ENCODE data around the gene HS3ST4.
"Not testable (repeated sequence)": the region's sequence is repeated elsewhere in the genome, so short reads cannot be mapped to it uniquely, and the experiment has no call there.

The HS3ST4 gene

DNA sequence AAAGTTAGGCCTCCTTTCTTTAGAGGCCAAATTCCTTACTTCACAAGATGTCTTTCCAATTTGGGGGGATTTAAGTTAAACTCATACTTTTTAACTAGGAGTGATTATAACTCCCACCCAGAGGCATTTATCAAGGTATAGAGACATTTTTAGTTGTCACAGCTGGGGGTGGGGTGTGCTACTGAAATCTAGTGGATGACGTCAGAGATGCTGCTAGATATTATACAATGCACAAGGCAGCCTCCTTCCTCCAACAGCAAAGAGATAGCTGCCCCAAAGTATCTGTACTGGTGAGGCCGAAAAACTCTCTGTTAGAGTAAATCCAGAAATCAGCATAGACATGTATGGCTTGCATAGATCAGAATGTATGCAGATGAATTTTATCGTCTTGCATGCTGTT, 324.0 kb downstream of the HS3ST4 start:
- no peak for DNase-seq

DNA sequence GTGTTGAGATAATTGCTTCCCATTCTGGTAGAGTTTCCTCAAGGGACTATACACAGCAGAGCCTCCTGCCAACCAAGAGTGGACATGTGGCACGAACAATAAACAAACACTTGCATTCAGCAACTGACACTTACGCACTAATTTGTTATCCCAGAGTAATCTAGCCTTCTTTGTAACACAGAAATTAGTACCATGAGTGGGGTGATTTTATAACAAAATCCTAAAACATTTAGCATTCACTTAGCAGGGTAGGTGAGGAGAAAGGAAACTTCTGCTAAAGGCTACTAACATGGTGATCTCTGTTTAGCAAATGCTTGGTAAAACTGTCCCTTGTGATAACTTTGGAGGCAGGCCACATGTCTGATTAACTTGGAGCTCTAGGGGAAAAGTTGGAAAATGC, 325.2 kb downstream of the HS3ST4 start:
- DNase-seq = no peak

DNA sequence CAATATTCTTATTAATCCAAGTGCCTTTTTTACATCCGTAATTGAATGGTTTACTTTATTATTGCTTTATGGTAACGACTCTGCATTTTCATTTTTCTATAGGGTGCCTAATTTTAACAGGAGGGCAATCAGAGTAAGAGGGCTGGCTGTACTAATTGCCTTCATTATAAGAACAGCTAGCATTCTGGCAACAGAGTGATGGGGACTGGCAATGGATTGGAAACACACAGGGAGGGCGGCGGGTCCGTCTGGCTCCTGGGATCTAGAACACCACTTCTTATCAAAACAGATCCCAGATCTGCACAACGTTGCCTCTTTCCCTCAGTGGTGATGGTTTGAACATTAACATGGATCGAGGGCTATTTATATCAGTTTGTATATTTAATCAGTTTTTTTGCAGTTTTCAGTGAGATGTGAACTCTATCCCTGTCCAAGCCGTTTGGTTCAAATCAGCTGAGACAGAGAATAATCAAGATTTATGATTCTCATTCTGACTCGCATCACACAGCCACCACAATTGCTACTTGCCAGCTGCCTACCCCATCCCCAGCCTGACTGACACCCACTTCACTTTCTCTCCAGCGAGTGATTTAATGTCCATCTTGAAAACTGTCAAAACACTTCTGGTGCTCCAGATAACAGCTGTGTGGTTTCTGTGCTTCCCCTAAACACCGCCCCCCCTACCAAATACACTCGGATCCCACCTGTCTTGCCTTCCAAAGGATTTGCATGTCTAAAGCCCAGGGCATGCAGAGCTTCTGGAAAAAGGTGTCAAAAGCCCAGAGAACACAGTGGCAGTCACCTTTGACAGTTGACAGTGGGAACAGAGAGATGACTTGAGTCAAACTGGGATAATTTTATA, 327.9 kb downstream of the HS3ST4 start:
- no peak for DNase-seq

DNA sequence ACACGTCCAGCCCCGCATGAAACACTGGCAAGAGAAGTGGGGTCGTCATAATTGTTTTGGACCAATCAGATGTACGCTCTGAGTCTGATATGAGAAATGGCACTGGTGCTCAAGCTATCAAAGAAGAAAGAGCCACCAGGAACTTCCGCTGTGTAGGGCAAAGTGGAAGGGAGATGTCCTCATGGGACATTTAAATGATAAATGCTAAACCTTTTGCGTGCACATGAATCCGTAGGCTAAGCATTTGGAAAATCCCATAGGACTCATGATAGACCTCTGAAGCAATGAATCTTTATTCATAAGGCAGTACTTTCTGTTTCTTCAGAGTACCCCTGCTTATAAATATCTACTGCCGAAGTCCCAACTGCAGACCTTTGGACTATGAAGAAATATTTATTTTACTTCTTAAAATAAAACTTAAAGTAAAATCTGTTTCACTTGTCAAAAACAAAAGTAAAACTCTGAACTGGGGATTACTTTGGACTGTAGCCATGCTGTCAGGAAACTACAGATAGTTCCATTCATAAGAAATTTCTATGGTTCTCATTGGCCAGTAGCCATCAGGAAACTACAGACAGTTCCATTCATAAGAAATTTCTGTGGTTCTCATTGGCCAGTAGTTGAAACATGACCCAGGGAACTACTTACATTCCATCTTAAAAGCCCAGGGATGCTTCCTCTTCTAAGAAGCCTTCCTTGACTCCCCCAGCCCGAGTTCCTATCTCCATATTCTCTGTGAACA, 335.1 kb downstream of the HS3ST4 start:
- DNase-seq = no peak

- no peak for DNase-seq
These were observed 339.5 kb downstream of the HS3ST4 start for GRCh38 chr16:26031286-26031685.

DNA sequence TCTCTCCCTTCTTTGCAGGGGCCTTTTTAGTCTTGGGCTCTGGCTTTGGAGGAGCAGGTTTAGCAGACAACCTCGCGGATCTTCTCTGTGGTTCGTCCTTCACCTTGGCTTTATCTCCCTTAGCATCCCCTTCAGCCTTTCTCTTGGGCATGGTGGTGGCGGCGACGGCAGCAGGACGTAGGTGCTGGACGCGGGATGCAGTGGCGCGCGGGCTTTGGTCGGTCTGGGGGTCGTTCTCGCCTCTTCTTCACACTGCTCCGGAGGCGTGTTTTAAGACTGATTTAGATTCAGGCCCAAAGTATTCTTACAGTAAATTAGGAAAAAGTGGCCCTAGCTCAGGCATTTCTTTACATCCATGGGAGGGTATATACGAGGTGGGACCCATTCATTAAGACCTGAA, 340.9 kb downstream of the HS3ST4 start:
- DNase-seq = not testable (repeated sequence)

DNA sequence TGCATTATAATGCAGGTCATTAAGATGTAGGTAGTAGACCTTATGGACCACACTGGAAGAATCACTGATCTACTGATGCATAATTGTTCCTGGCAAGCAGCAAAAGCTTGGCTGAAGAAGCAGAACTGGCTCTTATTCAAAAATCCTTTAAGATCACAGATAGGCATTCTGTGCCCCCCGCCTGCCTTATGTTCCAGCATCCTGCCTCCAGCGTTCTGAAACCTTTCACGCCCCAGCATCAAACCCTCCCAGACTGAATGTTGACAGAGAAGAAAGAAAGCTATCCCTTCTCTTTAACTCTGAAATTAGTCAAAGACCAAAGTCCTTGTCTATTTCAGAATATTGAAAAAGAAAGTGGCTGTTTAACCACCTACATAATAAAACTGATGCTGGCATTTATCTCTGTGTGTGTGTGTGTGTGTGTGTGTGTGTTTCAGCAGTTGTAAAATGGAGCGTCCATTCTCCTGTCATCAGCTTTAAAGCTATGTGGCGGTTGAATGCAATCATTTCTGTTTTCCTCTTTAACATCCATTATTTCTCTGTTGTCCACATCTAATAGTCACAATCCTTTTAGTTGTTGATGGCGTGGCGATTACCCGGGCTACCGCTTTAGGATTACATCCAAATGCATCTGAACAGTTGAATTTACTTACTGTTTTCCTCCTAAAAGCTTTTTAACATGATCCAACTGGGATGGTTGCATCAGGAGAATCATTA, 350.4 kb downstream of the HS3ST4 start:
- DNase-seq = no peak

DNA sequence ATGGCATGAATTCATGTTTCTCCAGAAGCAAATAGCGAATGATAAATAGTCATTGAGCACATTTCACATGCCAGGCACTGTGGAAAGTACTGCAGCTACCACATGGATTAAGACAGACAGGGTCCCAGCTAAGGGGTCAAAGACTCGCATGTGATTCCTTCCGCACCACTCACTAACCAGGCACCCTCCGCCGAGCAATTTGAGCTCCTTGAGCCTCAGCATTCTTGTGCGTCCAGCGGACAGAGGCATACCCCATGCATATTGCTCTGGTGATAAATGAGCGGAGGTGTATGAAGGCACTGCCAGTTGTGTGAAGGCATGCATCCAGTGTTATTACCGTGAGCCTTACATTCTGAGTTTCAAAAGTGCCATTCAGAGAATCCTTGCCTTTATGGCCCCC, 358.7 kb downstream of the HS3ST4 start:
- no peak for DNase-seq

DNA sequence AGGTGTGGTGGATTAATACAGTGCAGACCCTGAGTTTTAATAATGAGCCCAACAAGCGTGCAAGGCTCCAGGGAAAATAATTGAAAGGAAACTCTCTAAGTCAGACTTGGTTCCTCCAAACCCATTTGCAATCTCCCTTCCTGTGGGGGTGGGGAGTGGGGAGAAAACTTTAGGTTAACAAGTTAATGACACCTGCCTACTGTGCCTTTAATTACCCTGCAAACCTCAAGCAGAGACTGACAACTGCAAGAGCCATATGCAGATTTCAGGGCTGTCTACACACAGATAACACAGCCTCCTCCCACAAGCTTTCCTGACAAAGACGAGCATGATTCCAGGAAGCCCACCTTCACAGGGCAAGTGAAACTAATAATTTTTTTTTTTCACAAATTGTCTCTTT, 359.3 kb downstream of the HS3ST4 start:
- no peak for DNase-seq

DNA sequence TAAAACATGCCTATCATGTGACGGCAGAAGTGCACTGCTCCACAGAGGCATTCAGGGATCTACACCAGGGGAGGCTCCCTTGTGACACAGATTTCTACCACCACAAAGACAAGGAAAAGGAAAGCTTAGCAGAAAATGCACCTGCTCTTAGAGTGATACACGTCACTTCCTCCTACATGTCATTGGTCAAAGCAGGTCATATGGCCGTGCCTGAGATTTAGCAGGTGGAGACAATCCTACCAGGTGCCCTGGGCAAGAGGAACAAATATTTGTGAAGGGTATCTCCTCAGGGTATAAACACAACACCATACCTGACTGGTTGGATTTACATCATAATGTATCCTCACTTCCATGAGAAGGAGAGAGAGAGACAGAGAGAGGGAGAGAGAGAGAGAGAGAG, 362.1 kb downstream of the HS3ST4 start:
- DNase-seq = no peak

- no peak for DNase-seq
These were observed 366.6 kb downstream of the HS3ST4 start for GRCh38 chr16:26058326-26058725.

DNA sequence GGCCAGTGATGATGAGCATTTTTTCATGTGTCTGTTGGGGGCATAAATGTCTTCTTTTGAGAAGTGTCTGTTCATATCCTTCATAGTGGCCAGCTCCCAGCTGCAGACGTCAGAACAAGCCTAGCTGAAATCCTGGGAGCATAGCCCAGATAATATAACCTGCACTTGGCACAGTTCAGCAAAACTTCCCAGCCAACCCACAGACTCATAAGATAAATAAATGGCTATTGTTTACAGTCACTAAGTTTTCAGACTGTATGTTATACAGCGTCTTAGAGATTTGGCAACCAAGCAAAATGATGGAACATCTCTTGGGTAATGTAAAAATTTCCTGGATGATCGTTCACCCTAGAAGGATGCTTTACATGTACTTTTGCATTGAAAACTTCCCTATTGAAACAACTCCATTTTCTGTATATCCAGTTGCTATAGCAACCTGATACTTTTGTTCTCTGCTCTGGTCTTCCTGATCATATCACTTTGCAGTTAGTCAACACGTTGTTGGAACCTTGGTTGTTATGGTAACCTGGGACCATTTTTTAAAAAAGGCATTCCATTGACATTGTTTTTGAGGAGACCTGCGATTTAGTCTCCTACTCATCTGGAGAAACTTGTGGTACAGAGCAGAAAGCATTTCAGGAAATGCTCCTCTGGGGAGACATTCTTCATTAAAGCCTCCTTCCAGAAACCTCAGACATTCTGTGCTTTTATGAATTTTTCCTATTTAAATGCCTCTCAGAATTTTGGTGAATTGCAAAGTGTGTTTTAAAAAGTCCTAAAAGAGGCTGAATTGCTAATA, 378.7 kb downstream of the HS3ST4 start:
- no peak for DNase-seq

DNA sequence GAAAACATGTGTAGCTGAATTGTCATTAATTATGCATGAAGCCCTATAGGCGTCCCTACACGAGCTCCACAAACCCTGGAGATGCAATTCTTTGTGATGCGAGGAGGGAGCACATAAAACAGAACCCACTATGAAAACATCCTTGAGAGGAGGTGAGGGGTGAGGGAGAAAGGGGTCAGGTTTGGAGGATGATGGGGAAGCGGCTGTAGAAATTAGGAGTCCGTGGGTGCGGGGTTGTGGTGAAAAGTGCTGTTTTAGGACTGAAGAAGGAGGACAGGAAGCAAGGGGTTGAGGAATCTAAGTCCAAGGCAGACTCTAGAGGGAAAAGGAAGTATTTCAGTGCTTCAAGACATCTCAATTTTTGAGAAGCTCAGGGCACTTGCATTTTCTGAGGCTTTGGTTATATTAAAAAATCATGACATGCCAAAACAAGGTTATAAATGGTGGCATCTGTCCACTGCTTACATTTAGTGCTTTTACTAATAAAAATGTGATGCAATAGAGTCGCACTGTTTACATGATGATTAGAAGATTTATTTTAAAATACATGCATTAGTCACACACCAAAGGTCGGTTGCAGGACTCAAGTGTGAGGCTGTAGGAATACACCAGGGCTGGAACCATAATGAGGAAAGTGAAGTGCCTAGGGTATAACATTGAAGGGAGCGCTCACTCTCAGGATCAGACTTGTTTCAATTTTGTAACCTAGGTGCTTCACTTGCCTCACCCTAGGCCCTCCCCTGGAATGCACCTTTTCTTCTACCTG, 379.5 kb downstream of the HS3ST4 start:
- no peak for DNase-seq

DNA sequence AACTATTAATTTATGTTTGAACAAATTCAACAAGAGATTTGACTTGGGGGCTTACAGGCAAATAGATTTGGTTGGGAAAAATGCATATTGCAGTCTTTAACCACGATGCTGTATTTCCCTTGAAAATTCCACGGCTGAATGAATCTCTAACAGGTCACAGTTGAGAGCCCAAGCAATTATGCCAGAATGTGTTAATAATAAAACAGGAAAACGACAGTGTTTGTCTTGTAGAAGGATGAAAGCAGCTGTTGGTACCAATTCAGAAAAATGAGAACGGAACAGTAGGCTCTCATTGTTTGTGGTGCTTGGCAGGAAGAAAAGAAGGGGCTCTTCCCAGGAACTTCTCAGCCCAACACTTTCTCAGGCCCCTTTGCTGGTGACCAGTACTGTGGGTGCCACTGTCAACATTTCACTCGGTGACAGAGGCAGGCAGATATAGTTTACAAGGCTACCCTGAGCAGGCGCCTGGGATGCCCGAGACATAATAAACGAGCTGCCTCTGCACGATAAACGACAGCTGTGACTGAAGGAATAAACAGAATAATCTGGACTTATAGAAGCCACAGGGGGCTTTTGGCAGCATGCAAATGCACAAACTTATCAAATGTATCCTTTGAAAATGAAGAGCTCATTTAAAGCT, 387.1 kb downstream of the HS3ST4 start:
- no peak for DNase-seq

GRCh38 chr16:26087091-26087490, 395.3 kb downstream of the HS3ST4 start:
- DNase-seq = no peak

GRCh38 chr16:26091511-26091910, 399.8 kb downstream of the HS3ST4 start:
- no peak for DNase-seq

GRCh38 chr16:26098206-26098605, 406.4 kb downstream of the HS3ST4 start:
- not testable (repeated sequence) for DNase-seq

- no peak for DNase-seq
These were observed 410.6 kb downstream of the HS3ST4 start for GRCh38 chr16:26102369-26102768.

DNA sequence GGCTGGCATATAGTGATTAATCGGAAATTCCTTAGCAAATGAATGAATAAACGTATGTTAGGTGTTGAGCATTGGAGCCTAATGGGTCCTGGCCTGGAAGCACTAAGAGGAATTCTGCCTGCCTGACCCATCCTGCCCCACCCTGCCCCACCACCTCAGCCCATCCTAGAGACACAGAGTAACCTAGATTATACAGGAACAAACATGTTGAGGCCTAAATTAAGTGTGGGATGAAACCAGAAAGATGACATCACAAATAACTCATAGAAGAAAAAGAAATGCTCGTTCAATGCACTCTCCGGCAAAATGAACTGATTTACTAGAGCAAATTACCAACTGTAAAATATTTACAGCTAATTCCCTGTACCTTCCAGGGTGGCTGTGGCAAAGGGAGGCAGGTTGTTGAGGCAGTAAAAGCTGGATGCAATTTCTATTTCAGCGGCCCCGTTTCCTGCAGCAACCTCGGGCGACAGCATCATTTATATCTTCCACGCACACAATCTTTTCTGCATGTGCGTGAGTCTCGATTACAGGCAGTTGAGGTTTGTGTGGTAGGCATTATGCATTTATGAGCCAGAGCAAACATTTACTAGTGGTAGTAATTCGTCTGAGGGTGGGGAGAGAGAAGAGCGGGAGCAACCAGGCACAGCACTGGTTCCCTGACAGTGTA, 417.2 kb downstream of the HS3ST4 start:
- no peak for DNase-seq

DNA sequence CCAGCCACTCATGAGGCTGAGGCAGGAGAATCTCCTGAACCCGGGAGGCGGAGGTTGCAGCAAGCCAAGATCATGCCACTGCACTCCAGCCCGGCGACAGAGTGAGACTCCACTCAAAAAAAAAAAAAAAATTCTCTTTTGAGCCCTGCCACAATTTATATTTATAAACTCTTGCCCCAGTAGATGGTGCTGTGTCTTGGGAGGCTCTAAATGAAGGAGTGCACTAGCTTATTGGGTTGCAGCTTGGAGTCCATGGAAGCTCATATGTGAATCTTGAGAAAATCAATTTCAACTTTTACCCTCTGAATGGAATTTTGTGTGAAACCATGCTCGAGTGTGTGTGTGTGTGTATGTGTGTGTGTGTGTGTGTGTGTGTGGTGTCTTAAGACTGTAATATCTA, 420.1 kb downstream of the HS3ST4 start:
- DNase-seq = no peak

DNA sequence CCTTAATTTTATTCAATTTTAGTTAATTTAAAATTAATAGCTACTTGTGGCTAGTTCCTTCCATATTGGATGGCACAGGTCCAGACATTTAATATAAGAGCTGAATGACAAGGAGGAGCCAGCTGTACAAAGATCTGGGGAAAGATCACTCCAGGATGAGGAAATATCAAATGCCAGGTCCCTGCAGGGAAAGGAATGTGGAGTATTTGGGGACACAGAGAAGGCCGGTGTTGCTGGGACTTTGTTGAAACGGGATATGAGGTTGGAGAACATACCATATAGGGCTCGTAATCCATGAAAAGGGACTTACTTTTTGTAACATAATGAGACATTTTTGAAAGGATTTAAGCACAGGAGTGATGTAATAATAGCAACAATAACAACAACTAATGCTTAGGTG, 426.8 kb downstream of the HS3ST4 start:
- no peak for DNase-seq
